ENCODE measurements around the gene ADGRG3. TPM values are rescaled to one million over a fixed set of nuclear protein-coding genes. Genes with fewer than 3 reads are reported as not detected.

ADGRG3 gene
- total and polyA plus RNA-seq, 10 of the 15 experiments (the other 5 are each of a cell fraction or from before 2014, with no cell fraction given), result 0.10 to 0.11 (median 0.10) TPM; not detected in 7

GRCh38 chr16:57648581-57649442, 19.3 kb upstream of the ADGRG3 start (continued):
- TF ChIP-seq E2F8 (IDR thresholded peaks at IDR 0.05; ENCODE audit: low read depth, partially characterized antibody) (no peak), BCL11A (IDR thresholded peaks at IDR 0.05; ENCODE audit: low read depth, low read length) (no peak), TCF7 (IDR thresholded peaks at IDR 0.05; ENCODE audit: borderline replicate concordance) (no peak), CTCF (IDR thresholded peaks at IDR 0.05 in 2 of 3, conservative IDR thresholded peaks at IDR 0.05 in 1 of 3; ENCODE audit: control insufficient read depth in 2 of 3, extremely low read depth in 1 of 3, insufficient read depth in 1 of 3, low read depth in 3 of 3, low read length in 3 of 3) (peak; percentile 100; a peak in 5 of 6 replicates), SP1 (IDR thresholded peaks at IDR 0.05; ENCODE audit: low read depth, low read length) (peak; percentile 68), IRF4 (IDR thresholded peaks at IDR 0.05; ENCODE audit: low read depth, low read length) (peak; percentile 73; the same call in 1 of the 2 replicates), RFX5 (IDR thresholded peaks at IDR 0.05; ENCODE audit: low read depth, low read length) (0 out of 2 replicates have a peak, but pooled peaks have one; percentile 39), GABPA (IDR thresholded peaks at IDR 0.05; ENCODE audit: low read depth) (no peak), SMARCA5 (IDR thresholded peaks at IDR 0.05) (peak; percentile 93)
